GM15510 (cell line): ENCODE results near the gene SLC16A8.

Experiments
- POLR2A ChIP-seq: IDR thresholded peaks from 3 replicates; pipeline ENCODE4 v1.6.1; 2011; ENCODE audit warnings: borderline replicate concordance; ENCODE audit not compliant: insufficient read length; ENCODE audit errors: extremely low read depth

SLC16A8 gene

DNA sequence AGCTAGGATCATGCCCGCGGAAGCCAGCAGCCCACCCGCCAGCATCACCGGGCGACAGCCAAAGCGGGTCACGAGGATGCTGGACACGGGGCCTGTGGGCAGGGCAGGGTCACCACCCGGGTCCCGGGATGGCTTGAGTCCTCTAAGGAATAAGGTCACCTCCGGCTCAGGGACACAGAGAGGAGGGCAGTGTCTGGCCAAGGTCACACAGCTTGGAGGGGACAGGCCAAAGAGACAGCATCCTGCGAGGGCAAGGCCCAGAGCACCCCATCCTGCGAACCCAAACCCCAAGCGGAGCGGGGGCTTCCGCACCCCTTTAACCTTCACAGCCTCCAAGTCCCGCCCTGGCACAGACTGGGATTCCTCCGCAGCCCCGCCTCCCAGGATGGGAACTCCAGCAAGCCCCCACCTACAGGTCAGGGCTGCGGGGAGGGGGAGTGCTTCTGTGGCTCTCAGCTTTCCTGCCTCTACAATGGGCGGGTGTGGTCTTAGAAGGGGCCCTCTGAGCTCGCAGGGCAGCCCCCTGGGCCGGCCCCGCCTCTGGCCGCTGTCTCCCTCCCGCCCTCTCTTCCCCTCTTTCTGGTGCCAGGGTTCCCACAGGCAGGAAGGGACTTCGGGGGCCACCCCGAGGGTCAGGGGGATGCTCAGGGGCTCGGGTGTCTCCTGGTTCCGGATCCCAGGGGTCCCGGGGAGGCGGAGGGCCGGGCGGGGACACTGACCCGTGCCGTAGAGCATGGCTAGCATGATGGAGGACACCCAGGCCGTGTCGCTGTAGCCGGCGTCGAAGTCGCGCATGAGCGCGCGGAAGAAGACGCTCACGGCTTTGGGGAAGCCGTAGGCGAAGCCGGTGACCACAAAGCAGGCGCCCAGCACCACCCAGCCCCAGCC, 1.8 kb downstream of the SLC16A8 start:
- TF ChIP-seq POLR2A, result no peak

GRCh38 chr22:38081636-38081940, 2.4 kb downstream of the SLC16A8 start:
- TF ChIP-seq POLR2A, result no peak

DNA sequence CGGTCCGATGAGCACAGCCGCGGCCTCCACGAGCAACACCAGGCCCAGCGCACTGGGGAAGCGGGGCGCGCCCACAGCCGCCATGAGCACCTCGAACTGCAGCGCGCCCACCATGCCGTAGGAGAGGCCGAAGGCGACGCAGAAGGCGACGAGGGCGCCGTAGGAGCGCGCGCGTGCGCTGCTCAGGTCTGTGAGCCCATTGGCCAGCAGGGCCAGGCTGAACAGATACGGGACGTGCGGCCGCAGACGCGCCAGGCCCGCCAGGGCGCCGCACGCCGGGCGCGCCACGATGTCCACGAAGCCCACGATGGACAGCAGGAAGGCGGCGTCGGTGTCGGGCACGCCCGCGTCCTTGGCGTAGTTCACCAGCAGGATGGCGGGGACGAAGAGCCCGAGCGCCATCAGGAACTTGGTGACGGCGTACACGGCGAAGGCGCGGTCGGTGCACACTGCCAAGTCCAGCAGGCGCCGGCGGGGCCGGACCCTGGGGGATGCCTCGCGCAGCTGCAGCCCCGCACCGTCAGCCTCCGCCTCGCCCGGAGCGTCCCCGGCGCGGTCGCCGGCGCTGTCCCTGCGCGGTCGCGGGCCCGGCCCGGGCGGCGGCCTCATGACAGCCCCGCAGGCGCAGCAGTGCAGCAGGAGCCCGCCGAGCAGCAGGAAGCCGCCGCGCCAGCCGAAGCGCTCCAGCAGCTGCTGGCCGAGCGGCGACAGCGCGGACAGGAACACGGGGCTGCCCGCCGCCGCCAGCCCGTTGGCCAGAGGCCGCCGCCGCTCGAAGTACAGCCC, 2.9 kb downstream of the SLC16A8 start:
- TF ChIP-seq POLR2A, result no peak

DNA sequence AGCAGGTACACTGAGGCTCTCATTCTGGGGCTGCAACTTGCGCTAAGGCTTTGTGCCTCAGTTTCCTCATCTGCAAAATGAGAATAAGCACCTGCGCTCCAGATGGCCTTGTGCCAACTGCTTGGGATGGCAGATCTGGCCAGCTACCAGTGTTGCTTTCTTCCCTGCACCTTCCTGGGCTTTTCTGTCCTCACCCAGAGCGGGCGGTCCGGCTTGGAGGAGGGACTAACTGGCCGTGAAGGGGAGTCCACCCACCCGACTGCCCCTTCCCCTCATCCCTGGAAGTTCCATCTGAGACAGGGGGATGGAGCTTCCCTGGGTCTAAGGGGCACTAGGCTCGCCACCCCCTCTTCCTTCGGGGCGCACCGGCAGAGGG, 3.5 kb downstream of the SLC16A8 start:
- no peak for TF ChIP-seq POLR2A

- TF ChIP-seq POLR2A, result no peak
These were observed 4.2 kb downstream of the SLC16A8 start for GRCh38 chr22:38079804-38080203.

DNA sequence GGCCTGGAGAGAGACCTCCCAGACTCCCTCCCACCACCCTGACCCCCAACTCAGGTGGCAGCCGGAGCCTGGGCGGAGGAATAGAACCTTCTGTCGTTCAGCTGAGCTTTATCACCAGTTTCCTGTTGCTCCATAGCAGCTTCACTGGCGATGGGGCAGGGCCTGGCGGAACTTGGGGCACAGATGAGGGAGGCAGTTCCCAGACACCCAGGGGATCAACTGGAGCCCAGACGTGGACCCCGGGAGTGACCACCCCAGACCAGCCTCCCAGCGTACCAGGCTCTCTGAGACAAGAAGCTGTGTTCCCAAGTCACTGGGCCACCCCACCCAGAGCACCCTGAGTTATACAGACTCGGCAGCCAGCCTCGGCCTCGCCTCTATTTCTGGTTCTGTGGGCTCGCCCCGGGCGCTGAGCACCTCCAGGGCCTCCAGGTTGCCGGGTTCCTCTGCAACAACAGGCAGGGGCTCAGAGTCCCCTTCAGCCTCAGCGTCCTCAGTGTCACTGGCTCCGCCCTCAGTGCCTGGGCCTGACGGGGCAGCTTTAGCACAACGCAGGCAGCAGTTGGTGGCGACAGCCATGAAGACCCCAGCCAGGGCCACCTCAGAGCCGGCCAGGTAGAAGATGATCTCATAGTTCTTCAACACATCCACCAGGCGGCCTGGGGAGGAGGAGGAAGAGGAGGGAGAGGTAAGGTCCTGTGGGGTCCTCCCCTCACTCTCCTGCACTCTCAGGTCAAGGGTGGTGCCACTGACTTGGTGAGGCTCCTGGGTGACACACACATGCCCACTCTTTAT, 5.7 kb downstream of the SLC16A8 start:
- no peak for TF ChIP-seq POLR2A

DNA sequence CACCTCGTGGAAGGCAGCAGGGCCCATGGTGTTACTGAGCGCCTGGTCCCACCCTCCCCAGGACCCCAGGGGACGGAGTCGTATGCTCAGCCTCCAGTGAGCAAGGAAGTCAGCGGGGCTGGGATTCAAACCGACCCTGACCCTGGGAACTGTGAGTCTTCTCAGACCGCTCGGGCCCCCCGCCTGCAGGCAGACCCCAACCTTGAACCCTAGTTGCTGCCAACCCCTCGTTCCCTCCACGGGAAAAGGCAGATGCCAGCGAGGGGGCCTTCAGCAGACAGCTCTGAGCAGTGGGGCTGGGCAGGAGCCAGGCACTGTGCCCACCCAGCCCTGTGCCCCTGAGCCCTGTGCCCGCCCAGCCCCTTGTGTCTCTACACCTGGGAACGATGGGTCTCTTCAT, 6.4 kb downstream of the SLC16A8 start:
- TF ChIP-seq POLR2A, result no peak

GRCh38 chr22:38077096-38077495, 6.9 kb downstream of the SLC16A8 start:
- no peak for TF ChIP-seq POLR2A

GRCh38 chr22:38075961-38076360, 8.0 kb downstream of the SLC16A8 start:
- no peak for TF ChIP-seq POLR2A

- TF ChIP-seq POLR2A, result no peak
These were observed 8.7 kb downstream of the SLC16A8 start for GRCh38 chr22:38075105-38075825.

DNA sequence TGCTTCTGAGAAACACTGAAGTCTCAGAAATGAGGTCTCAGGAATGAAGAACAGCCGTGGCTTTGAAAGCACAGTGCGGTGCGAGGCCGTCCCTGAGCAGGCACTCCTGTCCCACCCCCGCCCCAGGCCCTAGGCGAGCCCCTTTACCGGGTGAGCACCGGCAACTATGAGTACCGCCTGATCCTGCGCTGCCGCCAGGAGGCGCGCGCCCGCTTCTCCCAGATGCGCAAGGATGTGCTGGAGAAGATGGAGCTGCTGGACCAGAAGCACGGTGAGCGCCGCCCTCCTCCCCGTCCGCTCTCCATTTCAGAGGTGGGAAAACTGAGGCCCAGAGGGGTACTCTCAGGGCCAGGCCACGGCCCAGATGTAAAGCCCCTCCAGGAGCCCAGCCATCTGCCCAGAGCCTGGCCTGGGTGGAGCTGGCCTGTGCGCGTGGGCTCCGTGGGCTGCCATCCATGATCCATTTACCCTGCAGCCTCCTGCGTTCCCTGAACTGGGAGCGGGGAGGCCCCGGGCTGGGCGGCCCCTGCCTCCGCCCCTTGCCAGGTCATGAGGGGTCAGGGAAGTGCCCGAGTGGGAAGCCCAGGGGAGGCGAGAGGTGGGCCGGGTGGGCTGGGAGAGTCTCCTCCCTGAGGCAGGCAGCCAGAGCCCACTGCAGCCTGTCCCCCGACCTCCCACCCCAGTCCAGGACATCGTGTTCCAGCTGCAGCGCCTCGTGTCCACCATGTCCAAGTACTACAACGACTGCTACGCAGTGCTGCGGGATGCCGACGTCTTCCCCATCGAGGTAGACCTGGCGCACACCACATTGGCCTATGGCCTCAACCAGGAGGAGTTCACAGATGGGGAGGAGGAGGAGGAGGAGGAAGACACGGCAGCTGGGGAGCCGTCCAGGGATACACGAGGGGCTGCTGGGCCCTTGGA, 9.5 kb downstream of the SLC16A8 start:
- no peak for TF ChIP-seq POLR2A

DNA sequence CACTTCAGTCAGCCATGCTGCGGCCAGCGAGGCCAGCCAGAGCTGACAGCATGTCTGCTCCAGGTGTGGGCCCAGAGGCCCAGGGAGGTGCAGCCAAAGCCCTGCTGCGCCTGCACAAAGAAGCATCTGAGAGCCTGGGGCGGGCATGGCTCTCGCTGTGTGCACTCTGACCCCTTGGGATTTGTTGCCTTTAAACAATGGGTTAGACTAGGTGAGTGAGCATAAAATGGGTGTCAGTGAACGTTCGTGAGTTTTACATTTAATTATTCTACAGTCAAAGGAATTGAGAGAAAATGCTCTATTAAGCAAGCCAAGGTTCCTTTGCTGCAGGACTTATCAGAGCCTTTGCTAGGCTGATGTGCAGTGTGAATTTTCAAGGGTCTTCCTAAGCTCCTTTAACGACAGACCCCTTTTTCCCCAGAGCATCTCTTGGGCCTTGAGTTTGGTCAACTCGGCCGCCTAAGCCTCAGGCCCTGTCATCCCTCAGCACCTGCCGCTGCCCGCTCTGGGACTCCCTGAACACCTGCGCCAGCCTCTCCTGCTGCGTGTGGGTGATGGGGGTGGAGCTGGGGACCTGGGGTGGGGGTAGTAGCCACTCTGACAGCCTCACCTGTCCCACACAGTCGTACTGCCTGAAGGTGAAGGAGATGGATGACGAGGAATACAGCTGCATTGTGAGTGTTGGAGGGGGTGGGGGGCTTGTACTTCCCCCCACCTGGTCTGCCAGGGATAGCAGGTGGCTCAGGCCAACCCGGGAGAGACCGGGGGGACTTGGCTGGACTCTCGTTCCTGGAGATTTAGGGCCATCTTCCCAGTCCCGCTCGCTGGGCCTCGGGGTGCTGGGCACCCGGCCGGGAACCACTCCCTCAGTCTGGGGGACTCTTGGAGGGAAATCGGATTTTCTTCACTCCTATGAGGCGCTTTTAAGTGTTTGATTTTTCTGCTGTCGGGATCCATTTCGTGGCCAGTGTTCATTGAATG, 10.5 kb downstream of the SLC16A8 start:
- no peak for TF ChIP-seq POLR2A

DNA sequence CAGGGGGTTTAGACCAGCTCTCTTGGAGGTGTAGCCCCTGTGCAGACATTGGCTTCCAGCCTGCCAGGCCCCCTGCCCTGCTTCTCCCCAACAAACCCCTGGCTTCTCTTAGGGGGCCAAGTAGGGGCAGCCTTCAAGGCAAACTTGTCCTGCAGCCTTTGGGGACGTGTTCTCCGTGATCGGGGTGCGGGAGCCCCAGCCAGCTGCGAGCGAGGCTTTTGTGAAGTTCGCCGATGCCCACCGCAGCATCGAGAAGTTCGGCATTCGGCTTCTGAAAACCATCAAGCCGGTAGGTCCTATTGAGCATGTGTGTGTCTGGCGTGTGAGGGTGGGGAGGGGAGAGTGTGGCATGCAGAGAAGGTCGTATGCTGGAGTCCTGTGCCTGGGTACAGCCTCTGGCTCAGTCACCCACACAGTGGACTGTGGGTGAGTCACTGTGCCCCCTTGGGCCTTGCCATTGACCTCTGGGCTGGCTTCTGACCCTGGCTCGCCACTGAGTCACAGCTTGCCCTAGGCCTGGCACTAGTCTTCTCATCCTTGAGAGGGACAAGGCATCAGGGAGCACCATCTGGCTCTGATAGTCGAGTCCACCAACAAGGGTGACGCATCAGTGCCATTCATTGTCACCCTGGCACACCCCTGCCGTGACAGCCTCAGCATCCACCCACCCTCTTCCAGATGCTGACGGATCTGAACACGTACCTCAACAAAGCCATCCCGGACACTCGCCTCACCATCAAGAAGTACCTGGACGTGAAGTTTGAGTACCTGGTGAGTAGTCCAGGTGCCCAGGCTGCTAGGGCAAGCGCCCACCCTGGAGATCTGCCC, 11.4 kb downstream of the SLC16A8 start:
- no peak for TF ChIP-seq POLR2A
